Measurements from ENCODE around the gene ZCCHC7.

The ZCCHC7 gene

DNA sequence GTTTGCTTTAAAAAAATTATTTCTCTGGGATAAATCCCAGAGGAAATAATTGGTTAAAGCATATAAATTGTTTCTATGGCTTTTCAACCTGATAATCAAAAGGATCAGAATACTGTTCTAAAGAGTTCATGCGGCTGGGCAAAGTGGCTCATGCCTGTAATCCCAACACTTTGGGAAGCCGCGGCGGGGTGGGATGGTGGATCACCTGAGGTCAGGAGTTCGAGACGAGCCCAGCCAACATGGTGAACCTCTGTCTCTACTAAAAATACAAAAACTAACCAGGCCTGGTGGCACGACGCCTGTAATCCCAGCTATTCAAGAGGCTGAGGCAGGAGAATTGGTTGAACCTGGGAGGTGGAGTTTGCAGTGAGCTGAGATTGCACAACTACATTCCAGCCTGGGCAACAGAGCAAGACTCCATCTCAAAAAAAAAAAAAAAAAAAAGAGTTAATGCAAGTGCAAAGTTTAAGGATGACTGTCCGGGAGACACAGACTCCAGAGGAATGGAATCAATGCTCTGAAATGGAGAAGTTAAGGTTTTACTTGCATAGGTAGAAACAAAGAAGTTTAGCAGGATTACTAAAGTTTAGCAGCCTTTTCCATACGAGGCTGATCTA, 285.5 kb downstream of the ZCCHC7 start:
- DNase-seq (ENCODE audit: low spot score), result no peak

GRCh38 chr9:37406603-37407401, 286.4 kb downstream of the ZCCHC7 start:
- no peak for DNase-seq (ENCODE audit: low spot score)

- no peak for DNase-seq (ENCODE audit: low spot score)
These were observed 287.1 kb downstream of the ZCCHC7 start for GRCh38 chr9:37407468-37407867.
